CD4-positive, alpha-beta T cell (primary cell): ENCODE results near the gene CADPS. TPM values are rescaled to one million over a fixed set of nuclear protein-coding genes. Genes with fewer than 3 reads are reported as not detected.

ENCODE experiments used
- ATAC-seq: fragments of 200-7000 bp; cut with Tn5 transposase; one replicate; pipeline ENCODE4 v1.10.0; 2022; ENCODE audit warnings: mild to moderate bottlenecking; ENCODE audit not compliant: poor library complexity
- CTCF ChIA-PET: fragments of 350-600 bp; sonication (Branson Sonifier 250); formaldehyde crosslinking; loops from one replicate; lab custom pipeline; 2021; ENCODE audit warnings: antibody characterized with exemption, inconsistent platforms; lab: Charles Lee
- POLR2A ChIA-PET: fragments of 350-600 bp; sonication (Branson Sonifier 250); formaldehyde crosslinking; loops from one replicate; lab custom pipeline; 2021; ENCODE audit warnings: antibody characterized with exemption, inconsistent platforms; lab: Charles Lee
- DNase-seq, 14 experiments: peaks; one replicate each; pipeline ENCODE4 v3.0.0-alpha.2; 2013 to 2020; ENCODE audit warnings: mixed read lengths in 2 of 14
- H3K27ac ChIP-seq, 2 donors: one replicate each; pipeline versions ENCODE4 v1.5.1 to v1.7.0; 2013; ENCODE audit warnings: low read length in 2 of 2, low read depth in 1 of 2, mild to moderate bottlenecking in 1 of 2
- H3K27me3 ChIP-seq, 2 experiments: 1 replicate in 1 of 2; 2 replicates in 1 of 2; pipeline versions ENCODE4 v1.6.1 to v1.7.0; 2013; ENCODE audit warnings: low read length in 2 of 2, control low read depth in 1 of 2, mild to moderate bottlenecking in 1 of 2, moderate library complexity in 1 of 2; ENCODE audit not compliant: insufficient read depth in 2 of 2, control insufficient read depth in 1 of 2
- H3K36me3 ChIP-seq: one replicate; pipeline ENCODE4 v1.6.1; 2013; ENCODE audit warnings: low read length, control low read depth; ENCODE audit not compliant: insufficient read depth
- H3K4me1 ChIP-seq: one replicate; pipeline ENCODE4 v1.6.1; 2013; ENCODE audit warnings: low read length, control low read depth; ENCODE audit not compliant: insufficient read depth
- H3K4me3 ChIP-seq: one replicate; pipeline ENCODE4 v1.5.1; 2013; ENCODE audit warnings: mild to moderate bottlenecking, low read length, moderate library complexity
- H3K9me3 ChIP-seq, 2 experiments: 1 replicate in 1 of 2; 2 replicates in 1 of 2; pipeline versions ENCODE4 v1.6.1 to v1.7.0; 2013; ENCODE audit warnings: low read length in 2 of 2, mild to moderate bottlenecking in 2 of 2, control low read depth in 1 of 2, moderate library complexity in 1 of 2; ENCODE audit not compliant: control insufficient read depth in 1 of 2, insufficient read depth in 1 of 2
- H3K27ac Mint-ChIP-seq: one replicate; pipeline ENCODE4 v1.8.0; 2020; ENCODE audit warnings: mixed read lengths
- H3K27me3 Mint-ChIP-seq: one replicate; pipeline ENCODE4 v1.8.0; 2021; ENCODE audit warnings: mixed read lengths
- H3K36me3 Mint-ChIP-seq: one replicate; pipeline ENCODE4 v1.8.0; 2021; ENCODE audit warnings: low read depth, mixed read lengths
- H3K4me1 Mint-ChIP-seq: one replicate; pipeline ENCODE4 v1.8.0; 2021; ENCODE audit warnings: low read depth, mixed read lengths
- H3K4me3 Mint-ChIP-seq: one replicate; pipeline ENCODE4 v1.8.0; 2020; ENCODE audit warnings: mild to moderate bottlenecking, mixed read lengths
- H3K9me3 Mint-ChIP-seq: one replicate; pipeline ENCODE4 v1.8.0; 2020; ENCODE audit warnings: mixed read lengths
- CTCF ChIP-seq: fragments of 200-600 bp; IDR thresholded peaks from one replicate; pipeline ENCODE4 v1.8.0; 2022; ENCODE audit warnings: antibody characterized with exemption, mild to moderate bottlenecking
- intact Hi-C, 2 experiments: fragments of 100-400 bp; cut with DNase I in 1 of 2; cut with micrococcal nuclease in 1 of 2; formaldehyde crosslinking; loops; one replicate each; pipeline versions ENCODE4 v1.15.1 to v1.9.0; 2023 to 2025; cut with DNase I, micrococcal nuclease
- total RNA-seq, 174 experiments: library from RNA in 2 of 174; stranded (reverse) in 2 of 174; gene quantifications; one replicate each; pipeline ENCODE4 v1.2.3 and lab custom pipeline; 2021 to 2026

The CADPS gene
- total RNA-seq, 2 experiments from 2014 or later, result not detected

DNA sequence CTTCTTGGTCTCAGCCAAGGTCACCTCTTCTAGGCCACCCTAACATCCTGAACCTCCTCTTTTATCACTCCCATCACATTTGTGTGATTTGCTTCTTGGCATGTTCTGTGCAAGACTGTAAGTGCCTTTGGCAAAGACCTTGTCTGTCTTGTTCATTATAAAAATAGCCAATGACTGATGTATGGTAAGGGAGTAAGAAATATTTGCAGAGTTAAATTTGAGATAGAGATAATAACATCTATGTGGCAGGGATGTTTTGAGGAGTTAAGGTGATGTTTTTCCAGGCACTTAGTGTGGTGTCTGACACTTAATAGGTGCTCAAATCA lies 202.3 kb downstream of the CADPS start:
- Mint-ChIP-seq H3K4me1 (no peaks in the 10 kb centered on the region), H3K36me3 (no peaks in the 10 kb centered on the region), H3K4me3 (no peak overlapping the region), H3K9me3 (no peaks in the 10 kb centered on the region), H3K27ac (no peak overlapping the region), H3K27me3 (peaks cover 3% of the 10 kb centered on the region)
- ChIA-PET POLR2A (no interaction called here), CTCF (no interaction called here)
- no peaks in the 10 kb centered on the region for H3K27me3 ChIP-seq
- ATAC-seq (no peak), DNase-seq (no peak)
- TF ChIP-seq CTCF, result no peak
- H3K9me3 ChIP-seq, result no peaks in the 10 kb centered on the region
- intact Hi-C loops, result no loop called here
- no peaks in the 10 kb centered on the region for H3K4me1 ChIP-seq
- no peak overlapping the region for H3K4me3 ChIP-seq
- no peaks in the 10 kb centered on the region for H3K36me3 ChIP-seq
- H3K27ac ChIP-seq, result no peak overlapping the region

DNA sequence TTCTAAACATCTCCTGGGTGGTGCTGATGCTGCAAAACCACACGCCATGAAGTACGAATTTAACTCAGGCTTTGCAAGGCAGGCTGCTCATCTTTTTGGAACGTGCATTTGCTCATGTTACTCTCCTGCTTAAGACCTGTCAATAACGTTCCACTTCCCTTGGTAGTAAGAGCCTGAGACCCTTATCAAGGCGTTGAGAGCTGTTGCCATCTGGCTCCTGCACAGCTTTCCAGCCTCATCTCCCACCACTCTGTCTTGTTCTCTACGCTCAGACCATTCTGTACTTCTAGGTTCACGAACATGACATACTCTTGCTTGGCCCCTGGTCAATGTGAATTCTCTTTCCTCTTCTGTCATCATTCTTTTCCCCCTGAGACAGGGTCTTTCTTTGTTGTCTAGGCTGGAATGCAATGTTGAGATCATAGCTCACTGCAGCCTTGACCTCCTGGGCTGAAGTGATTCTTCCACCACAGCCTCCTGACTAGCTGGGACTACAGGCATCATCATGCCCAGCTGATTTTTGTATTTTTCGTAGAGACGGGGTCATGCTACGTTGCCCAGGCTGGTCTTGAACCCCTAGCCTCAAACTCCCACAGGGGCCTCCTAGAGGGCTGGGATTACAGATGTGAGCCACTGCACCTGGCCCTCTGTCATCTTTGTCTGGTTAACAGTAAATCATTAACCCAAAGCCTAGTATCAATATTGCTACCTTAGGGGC lies 202.8 kb downstream of the CADPS start:
- Histone ChIP-seq H3K36me3 (no peaks in the 10 kb centered on the region), H3K27me3 (no peaks in the 10 kb centered on the region), H3K27ac (no peak overlapping the region), H3K4me3 (no peak overlapping the region), H3K4me1 (no peaks in the 10 kb centered on the region), H3K9me3 (no peaks in the 10 kb centered on the region)
- no peaks in the 10 kb centered on the region for H3K9me3 Mint-ChIP-seq
- ATAC-seq (no peak), DNase-seq (no peak)
- POLR2A ChIA-PET, result no interaction called here
- no peak for TF ChIP-seq CTCF
- H3K4me1 Mint-ChIP-seq, result no peaks in the 10 kb centered on the region
- intact Hi-C loops, result no loop called here
- no peak overlapping the region for H3K27ac Mint-ChIP-seq
- H3K27me3 Mint-ChIP-seq, result peaks cover 3% of the 10 kb centered on the region
- H3K4me3 Mint-ChIP-seq, result no peak overlapping the region
- H3K36me3 Mint-ChIP-seq, result no peaks in the 10 kb centered on the region
- CTCF ChIA-PET, result no interaction called here

- Histone ChIP-seq H3K27me3 (no peaks in the 10 kb centered on the region), H3K9me3 (no peaks in the 10 kb centered on the region), H3K4me1 (no peaks in the 10 kb centered on the region), H3K36me3 (no peaks in the 10 kb centered on the region), H3K4me3 (no peak overlapping the region), H3K27ac (no peak overlapping the region)
- ChIA-PET CTCF (no interaction called here), POLR2A (no interaction called here)
- intact Hi-C loops, result no loop called here
- Mint-ChIP-seq H3K27me3 (peaks cover 3% of the 10 kb centered on the region), H3K27ac (no peak overlapping the region), H3K4me3 (no peak overlapping the region), H3K36me3 (no peaks in the 10 kb centered on the region), H3K4me1 (no peaks in the 10 kb centered on the region), H3K9me3 (no peaks in the 10 kb centered on the region)
- no peak for TF ChIP-seq CTCF
- DNase-seq, result no peak
- ATAC-seq, result no peak
Observed at GRCh38 chr3:62670351-62670750, 204.9 kb downstream of the CADPS start.
